NCI-H2171 (cell line): Measurements from ENCODE around the gene SNX1.
"Not testable (repeated sequence)": the region's sequence is repeated elsewhere in the genome, so short reads cannot be mapped to it uniquely, and the experiment has no call there.

Source experiments
- DNase-seq: peaks from one replicate; lab custom pipeline; 2025; lab: John Stamatoyannopoulos, UW

SNX1 gene

GRCh38 chr15:64073496-64073895, 22.3 kb upstream of the SNX1 start:
- not testable (repeated sequence) for DNase-seq

GRCh38 chr15:64082757-64083156, 13.0 kb upstream of the SNX1 start:
- no peak for DNase-seq

DNA sequence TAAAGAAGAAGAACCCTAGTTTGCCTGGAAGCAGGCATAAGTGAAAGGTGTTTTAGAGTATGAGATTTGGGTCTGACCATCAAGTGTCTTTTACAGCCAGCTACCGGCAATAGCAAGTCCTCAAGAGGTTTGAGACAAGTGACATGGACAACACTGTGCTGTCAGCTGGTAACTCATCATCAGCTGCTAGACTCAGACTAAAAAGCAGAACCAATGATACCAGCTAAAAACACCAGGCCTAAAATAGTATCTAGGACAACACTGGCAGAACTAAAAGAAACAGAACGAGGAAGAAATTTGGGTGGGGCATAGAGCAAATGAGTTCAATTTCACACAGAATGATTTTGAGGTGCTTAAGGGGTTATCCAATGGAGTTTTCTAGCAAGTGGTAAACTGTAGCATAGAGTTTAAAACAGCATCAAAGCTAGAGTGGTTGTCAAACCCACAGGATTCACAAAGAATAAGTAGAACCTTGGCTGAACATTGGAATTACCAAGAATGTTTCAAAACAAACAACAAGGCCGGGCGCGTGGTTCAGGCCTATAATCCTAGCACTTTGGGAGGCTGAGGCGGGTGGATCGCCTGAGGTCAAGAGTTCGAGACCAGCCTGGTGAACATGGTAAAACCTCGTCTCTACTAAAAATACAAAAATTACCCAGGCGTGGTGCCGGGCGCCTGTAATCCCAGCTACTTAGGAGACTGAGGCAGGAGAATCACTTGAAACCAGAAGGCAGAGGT, 6.1 kb upstream of the SNX1 start:
- no peak for DNase-seq

GRCh38 chr15:64090527-64090926, 5.3 kb upstream of the SNX1 start:
- no peak for DNase-seq

DNA sequence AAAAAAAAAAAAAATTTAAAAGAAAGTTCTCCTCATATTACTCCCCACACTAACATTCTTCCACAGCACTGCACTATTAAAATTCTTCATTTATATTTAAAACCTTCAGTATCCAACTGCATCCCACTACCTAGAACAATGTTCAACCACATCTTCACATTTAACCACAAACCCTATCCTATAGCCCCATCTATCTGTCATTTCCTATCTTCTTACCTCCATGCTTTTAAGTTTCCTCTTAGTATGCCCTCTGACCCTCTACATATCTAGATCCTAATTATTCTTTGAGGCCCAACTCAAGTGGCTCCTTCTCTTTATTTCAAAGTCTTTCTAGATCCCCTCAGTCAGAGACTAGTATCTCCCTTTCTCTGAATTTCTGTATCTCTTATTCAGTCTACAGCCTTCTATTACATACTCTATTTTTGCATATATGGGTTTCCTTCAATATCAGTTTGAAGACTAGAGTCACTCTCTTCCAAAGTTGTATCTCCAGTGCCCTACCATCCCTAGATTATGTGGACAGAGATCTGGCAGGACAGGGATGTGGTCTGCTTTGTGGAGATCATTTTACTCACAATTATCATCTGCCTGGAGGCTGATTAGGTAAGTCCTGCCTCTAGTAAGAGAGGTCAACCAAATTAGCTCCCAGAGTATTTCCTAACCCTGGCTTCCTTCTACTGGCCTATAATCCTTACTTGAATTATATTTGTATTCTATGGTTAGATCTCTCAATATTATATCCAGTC, 3.5 kb upstream of the SNX1 start:
- DNase-seq = no peak

DNA sequence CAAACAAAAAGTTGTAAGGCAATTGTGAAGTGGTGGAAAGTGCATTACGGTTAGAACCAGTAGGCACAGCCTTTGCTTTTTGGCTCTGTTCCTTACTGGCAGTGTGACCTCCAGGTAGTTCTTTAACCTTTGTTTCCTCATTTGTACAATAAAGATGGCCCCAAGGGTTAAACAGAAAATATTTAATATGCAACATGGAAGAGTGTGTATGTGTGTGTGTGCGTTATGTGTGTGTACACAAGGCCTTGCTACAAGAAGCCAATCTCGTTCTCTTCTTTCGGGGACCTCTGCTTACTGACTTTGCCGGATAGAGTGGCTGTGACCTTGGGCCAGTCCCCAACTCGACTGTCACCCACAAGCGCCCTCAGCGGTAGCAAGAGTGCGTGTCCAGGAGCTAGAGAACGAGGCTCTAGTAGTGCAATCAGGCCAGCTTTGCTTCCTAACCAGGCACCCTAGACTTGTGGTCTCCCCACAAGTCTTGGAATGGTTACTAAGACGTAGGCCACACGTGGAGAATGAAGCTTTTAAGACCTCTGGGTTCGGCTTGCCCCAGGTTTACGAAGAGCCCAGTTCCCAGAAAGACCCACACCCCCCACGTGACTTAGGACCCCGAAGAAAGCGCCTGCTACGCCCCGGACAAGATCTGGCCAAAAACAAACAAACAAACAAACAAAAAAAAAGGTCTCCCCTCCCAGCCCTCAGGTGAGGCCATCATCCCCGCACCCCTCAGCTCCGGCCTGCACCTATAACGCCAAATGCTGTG, 2.7 kb upstream of the SNX1 start:
- DNase-seq = peak; percentile 18

DNA sequence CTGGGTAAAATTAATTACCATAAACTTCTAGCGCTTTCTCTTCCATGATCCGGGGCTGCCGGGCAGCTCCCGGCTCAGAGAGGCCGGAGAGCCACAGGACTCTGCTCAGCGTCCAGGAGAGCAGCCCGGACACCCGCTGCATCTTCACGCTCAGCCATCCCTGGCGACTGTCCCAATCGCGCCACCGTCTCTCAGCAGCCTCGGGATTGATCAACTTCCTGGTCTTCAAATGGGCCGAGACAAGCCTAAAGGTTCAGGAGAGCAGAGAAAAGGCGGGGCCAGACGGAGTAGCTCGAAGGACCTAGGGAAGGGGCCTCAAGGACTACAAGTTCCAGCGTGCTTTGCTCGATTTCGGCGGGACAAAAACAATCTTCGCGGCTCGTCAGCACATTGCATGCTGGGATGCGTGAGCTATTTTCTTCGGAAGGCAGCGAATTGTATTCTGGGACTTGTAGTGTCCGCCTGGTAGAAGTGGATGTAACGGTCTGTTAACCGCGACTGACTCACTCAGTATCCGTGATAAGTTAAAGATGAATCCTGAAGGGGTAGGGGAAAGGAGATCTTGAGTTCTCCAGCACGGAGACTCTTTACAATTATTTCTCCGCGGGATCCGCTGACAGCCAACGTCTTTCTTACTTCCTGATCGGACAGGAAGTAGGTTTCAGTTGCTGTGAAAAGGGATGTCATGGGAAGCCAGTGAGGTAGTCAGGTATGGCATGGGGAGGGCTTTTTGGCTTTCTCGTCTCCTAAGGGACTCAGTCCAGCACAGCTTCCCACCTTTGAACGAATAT, 2.0 kb upstream of the SNX1 start, which contains the start of gene CIAO2A:
CIAO2A (minus strand) TSS at position 212 of the 791 bp plus-strand sequence; CDS start at position 142, 70 bp downstream.
- DNase-seq = peak; percentile 95

DNA sequence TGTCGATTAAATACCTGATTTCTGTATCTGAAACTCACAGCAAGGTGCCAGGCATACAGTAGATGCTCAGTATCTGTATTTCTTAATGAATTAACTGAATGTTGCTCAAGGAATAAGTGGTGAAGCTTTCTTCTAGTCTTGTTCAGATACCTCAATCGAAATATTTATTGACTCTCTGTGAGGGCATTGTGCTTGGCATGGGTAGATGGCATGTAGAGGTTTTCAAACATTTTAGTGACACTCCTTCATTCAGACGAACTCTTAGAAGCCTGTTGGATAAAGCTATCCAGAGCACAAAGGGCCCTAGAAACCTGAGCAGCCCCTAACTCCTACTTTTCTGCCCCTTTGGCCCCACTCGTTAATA, 369 bp upstream of the SNX1 start:
- no peak for DNase-seq

- no peak for DNase-seq
Observed at GRCh38 chr15:64096668-64097384, 1.0 kb downstream of the SNX1 start.

GRCh38 chr15:64099379-64099778, 3.6 kb downstream of the SNX1 start:
- no peak for DNase-seq

DNA sequence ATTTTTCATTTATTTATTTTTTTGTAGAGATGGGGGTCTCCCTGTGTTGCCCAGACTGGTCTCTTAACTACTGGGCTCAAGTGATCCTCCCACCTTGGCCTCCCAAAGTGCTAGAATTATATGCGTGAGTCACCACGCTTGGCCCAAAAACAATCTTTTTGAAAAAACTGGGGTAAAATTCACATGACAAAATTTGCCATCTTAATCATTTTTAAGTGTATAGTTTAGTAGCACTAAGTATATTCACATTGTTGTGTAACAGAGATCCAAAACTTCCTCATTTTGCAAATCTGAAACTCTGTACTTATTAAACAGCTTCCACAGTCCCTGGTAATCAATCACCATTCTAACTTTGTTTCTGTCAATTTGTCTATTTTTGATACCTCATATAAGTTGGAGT, 5.2 kb downstream of the SNX1 start:
- DNase-seq = no peak

DNA sequence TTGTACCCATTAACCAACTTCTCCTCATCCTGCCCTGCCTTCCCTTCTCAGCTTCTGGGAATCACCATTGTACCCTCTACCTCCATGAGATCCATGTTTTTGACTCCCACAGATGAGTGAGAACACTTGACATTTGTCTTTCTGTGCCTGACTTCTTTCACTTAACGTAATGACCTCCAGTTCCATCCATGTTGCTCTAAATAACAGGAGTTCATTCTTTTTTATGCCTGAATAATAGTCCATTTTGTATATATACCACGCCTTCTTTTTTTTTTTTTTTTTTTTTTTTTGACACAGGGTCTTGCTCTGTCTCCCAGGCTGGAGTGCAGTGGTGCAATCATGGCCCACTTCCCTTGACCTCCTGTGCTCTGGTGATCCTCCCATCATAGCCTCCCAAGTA, 6.7 kb downstream of the SNX1 start:
- DNase-seq = no peak

DNA sequence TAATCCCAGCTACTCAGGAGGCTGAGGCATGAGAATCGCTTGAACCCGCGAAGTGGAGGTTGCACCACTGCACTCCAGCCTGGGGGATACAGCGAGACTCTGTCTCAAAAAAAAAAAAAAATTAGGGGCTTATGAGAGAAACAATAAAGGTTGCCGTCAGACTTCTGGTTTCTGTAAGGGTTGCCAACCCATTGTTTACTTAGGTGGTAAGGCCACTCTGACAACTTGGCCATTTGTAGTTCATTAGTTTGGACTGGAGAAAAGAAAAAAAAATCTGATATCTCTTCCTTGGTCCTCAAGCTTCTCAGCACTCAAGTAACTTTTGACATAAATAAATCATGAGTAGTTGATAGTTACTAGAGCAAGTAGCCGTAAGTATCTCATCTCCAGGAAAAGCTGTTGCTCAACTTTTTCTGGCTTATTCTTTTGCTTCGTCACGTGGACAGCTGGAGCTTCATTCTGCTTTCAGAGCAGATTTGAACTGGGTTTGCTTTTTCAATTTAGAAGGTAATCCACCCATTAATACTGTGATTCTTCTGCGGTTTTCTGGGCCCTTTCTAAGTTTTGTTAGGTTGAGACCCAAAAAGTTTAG, 9.4 kb downstream of the SNX1 start:
- DNase-seq = no peak

DNA sequence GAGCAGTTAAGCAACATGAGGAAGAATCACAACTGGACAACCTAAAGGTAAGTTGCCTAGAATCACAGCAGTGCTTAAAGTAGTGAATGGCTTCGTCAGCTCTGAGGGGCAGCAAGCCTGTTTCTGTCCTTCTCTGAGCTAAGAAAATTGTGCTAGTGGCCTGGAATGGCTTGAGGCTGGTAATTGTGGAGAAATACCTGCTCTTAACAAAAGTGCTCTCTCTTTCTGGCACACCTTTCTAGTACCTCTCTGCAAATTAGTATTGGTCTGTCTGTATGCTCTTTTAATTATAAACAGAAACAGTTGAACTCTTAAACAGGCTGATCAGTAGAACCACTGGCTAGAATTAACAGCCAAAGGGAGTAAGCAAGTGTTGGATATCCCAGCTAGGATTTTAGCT, 11.6 kb downstream of the SNX1 start:
- no peak for DNase-seq

- not testable (repeated sequence) for DNase-seq
Observed at GRCh38 chr15:64110108-64110701, 14.4 kb downstream of the SNX1 start.

DNA sequence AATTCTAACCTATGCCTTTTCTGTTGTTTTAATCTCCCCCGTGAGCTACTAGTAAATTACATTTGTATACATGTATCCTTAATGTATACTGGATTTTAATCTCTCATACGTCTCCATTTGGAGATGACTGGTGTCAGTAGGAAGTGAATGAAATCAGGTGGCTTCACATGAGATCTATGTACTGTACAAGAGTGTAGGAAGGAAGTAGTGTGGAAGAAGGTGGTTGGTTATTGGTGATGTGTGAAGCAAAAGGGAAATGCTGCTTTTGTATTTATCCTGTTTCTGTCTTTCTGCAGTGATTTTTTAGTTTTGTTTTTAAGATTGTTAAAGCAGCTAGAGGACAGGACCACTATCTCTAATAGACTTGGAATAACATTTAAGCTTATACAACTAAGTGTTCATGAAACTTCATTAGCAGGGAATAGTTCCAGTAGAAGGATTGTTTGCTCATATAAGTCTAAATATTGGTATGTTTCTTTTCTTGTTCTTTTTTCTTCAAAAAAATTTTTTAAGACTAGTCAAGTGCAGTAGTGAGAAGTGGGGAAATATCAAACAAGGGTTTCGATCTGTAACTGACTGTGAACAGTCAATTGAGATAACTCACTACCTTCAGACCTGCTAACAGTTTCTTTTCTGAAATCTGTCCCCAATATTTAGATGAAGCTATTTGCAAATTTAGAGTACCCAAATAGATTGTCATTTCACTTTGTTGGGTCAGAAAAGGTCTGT, 15.3 kb downstream of the SNX1 start:
- DNase-seq = no peak

DNA sequence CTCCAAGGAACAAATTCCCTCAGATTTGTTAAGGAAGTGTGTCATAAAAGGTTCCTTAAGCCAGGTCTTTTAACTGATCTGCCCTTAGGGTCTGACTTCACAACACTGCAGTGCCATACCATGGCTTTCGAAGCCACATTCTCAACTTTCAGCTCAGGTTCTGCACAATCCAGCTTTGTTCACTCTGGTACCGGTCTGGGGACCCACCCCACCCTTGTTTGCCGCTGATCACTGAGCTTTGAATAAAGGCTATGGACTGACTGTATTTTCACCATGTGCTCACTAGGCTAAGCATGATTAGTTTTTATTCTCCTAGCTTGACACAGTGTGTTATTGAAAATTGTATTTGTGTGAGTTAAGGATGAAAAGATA, 15.9 kb downstream of the SNX1 start:
- DNase-seq = no peak

DNA sequence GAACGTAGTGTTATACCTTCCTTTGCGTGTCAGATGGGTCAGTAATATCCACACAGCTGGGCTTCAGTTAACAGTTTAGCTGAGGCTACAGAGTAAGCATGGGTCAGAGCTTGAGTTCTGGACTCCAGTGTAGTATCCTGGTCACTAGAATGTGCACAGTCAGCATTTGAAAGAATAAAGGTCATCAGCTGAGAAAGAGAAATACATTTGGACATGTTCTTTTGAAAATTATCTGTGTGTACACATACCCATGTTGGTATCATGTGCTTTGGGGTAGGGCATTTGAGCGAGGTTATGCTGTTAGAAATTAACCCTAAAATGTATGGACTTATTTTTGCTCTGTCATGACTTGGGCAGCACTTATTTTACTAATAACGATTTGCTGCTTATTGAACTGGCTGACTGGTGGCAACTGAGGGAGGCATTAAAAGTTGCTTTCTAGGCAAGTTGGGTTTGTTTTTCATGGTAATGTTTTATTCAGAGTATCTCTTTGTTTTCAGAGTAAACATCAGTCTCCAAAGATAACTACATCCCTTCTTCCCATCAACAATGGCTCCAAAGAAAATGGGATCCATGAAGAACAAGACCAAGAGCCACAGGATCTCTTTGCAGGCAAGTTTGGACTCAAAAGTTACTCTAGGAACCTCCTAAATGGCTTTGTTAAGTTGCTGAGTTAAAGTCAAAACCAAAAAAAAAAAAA, 16.4 kb downstream of the SNX1 start:
- no peak for DNase-seq

GRCh38 chr15:64112904-64113303, 17.1 kb downstream of the SNX1 start:
- no peak for DNase-seq
